ENCODE results near the gene ERCC6L2.

Gene ERCC6L2

GRCh38 chr9:95857124-95857523, 18.4 kb upstream of the ERCC6L2 start (continued):
- no peak for TF ChIP-seq ZNF148 (tag by site-specific recombination; IDR thresholded peaks at IDR 0.05; ENCODE audit: borderline replicate concordance)
- no peak for TF ChIP-seq ZNF16 (tag by site-specific recombination; IDR thresholded peaks at IDR 0.05; ENCODE audit: low read depth)
- TF ChIP-seq MEIS1 (CRISPR knock-in tag; IDR thresholded peaks at IDR 0.05; ENCODE audit: borderline replicate concordance) = no peak
- TF ChIP-seq, protein P1, sequence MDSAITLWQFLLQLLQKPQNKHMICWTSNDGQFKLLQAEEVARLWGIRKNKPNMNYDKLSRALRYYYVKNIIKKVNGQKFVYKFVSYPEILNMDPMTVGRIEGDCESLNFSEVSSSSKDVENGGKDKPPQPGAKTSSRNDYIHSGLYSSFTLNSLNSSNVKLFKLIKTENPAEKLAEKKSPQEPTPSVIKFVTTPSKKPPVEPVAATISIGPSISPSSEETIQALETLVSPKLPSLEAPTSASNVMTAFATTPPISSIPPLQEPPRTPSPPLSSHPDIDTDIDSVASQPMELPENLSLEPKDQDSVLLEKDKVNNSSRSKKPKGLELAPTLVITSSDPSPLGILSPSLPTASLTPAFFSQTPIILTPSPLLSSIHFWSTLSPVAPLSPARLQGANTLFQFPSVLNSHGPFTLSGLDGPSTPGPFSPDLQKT (IDR thresholded peaks at IDR 0.05; ENCODE audit: borderline replicate concordance, low read depth, low read length) = no peak

DNA sequence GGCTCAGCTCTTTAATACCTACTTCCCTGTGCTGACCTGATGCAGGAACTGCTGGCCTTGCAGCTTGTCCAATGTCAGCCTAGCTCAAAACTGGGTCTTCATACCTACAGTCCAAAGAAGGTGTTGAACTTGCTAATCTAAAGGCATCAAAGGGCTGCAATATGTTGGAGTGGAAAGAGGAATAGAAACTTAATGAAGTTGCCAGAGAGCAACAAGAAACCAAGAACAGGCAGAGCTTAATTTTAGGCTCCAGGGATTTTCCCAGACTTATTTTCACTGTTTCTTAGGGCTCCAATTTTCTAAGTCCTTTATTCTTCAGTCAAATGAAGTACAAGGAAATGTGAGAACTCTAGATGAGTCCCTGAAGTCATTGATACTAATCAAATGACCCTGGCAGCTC, 17.6 kb upstream of the ERCC6L2 start:
- no peak overlapping the region for H3K4me3 ChIP-seq (ENCODE audit: low read depth, low read length)
- H3K4me1 ChIP-seq (ENCODE audit: control insufficient read depth, insufficient read depth, low read length) = peaks cover 19% of the 10 kb centered on the region; the same call in 1 of the 2 replicates
- no peaks in the 10 kb centered on the region for H3K36me3 ChIP-seq (ENCODE audit: control insufficient read depth in 2 of 2, insufficient read depth in 1 of 2, low read length in 2 of 2)
- TF ChIP-seq, protein P2, sequence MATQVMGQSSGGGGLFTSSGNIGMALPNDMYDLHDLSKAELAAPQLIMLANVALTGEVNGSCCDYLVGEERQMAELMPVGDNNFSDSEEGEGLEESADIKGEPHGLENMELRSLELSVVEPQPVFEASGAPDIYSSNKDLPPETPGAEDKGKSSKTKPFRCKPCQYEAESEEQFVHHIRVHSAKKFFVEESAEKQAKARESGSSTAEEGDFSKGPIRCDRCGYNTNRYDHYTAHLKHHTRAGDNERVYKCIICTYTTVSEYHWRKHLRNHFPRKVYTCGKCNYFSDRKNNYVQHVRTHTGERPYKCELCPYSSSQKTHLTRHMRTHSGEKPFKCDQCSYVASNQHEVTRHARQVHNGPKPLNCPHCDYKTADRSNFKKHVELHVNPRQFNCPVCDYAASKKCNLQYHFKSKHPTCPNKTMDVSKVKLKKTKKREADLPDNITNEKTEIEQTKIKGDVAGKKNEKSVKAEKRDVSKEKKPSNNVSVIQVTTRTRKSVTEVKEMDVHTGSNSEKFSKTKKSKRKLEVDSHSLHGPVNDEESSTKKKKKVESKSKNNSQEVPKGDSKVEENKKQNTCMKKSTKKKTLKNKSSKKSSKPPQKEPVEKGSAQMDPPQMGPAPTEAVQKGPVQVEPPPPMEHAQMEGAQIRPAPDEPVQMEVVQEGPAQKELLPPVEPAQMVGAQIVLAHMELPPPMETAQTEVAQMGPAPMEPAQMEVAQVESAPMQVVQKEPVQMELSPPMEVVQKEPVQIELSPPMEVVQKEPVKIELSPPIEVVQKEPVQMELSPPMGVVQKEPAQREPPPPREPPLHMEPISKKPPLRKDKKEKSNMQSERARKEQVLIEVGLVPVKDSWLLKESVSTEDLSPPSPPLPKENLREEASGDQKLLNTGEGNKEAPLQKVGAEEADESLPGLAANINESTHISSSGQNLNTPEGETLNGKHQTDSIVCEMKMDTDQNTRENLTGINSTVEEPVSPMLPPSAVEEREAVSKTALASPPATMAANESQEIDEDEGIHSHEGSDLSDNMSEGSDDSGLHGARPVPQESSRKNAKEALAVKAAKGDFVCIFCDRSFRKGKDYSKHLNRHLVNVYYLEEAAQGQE (tag by site-specific recombination; IDR thresholded peaks at IDR 0.05) = no peak
- TF ChIP-seq KLF7 (tag by site-specific recombination; IDR thresholded peaks at IDR 0.05; ENCODE audit: borderline replicate concordance) (no peak), ZNF223 (tag by site-specific recombination; IDR thresholded peaks at IDR 0.05) (no peak), ZNF2 (tag by site-specific recombination; IDR thresholded peaks at IDR 0.05) (no peak), ZNF776 (tag by site-specific recombination; IDR thresholded peaks at IDR 0.05; ENCODE audit: borderline replicate concordance) (no peak), ZNF658 (tag by site-specific recombination; IDR thresholded peaks at IDR 0.05) (no peak), KLF16 (tag by site-specific recombination; IDR thresholded peaks at IDR 0.05) (no peak), ZNF404 (tag by site-specific recombination; IDR thresholded peaks at IDR 0.05) (no peak)
- TF ChIP-seq, protein P3, sequence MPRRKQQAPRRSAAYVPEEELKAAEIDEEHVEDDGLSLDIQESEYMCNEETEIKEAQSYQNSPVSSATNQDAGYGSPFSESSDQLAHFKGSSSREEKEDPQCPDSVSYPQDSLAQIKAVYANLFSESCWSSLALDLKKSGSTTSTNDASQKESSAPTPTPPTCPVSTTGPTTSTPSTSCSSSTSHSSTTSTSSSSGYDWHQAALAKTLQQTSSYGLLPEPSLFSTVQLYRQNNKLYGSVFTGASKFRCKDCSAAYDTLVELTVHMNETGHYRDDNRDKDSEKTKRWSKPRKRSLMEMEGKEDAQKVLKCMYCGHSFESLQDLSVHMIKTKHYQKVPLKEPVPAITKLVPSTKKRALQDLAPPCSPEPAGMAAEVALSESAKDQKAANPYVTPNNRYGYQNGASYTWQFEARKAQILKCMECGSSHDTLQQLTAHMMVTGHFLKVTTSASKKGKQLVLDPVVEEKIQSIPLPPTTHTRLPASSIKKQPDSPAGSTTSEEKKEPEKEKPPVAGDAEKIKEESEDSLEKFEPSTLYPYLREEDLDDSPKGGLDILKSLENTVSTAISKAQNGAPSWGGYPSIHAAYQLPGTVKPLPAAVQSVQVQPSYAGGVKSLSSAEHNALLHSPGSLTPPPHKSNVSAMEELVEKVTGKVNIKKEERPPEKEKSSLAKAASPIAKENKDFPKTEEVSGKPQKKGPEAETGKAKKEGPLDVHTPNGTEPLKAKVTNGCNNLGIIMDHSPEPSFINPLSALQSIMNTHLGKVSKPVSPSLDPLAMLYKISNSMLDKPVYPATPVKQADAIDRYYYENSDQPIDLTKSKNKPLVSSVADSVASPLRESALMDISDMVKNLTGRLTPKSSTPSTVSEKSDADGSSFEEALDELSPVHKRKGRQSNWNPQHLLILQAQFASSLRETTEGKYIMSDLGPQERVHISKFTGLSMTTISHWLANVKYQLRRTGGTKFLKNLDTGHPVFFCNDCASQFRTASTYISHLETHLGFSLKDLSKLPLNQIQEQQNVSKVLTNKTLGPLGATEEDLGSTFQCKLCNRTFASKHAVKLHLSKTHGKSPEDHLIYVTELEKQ (tag by site-specific recombination; IDR thresholded peaks at IDR 0.05; ENCODE audit: borderline replicate concordance) = no peak
- no peaks in the 10 kb centered on the region for H3K9me3 ChIP-seq (ENCODE audit: control insufficient read depth, insufficient read depth, low read depth, low read length)
- ChIA-PET CTCF (interaction anchor here (0.6 to 1.2 kb wide), 2 partner anchors 131 to 306 kb away, joined by 3 to 4 read pairs; no protein-coding TSS in a partner anchor), POLR2A (interaction anchor here (2.2 kb wide), 1 partner anchor 17 kb away, joined by 10 read pairs; the partner anchor contains the start of gene ERCC6L2)
- H3K27ac ChIP-seq (ENCODE audit: extremely low read depth, low read depth, low read length) = no peak overlapping the region

All from HEK293 (cell line).